ENCODE measurements around the gene SERPINA6.

GRCh38 chr14:94291159-94291905, 31.8 kb downstream of the SERPINA6 start:
- no peak for TF ChIP-seq CTCF (IDR thresholded peaks at IDR 0.05)
- no peak for TF ChIP-seq EP300 (IDR thresholded peaks at IDR 0.05)

All from ovary (tissue), 3 donors.